HUES6 (cell line): ENCODE results near the gene KIAA1755.
A peak's percentile ranks its signal among the peaks of the same experiment; 100 is the strongest.
"Not testable (repeated sequence)": the region's sequence is repeated elsewhere in the genome, so short reads cannot be mapped to it uniquely, and the experiment has no call there.

Experiments used
- H3K27ac ChIP-seq: 2 replicates; pipeline ENCODE4 v1.7.0; 2013; ENCODE audit warnings: low read depth, mild to moderate bottlenecking, low read length, inconsistent platforms
- H3K27me3 ChIP-seq: 2 replicates; pipeline ENCODE4 v1.6.1; 2013; ENCODE audit warnings: low read length; ENCODE audit not compliant: control insufficient read depth, insufficient read depth
- H3K36me3 ChIP-seq: 2 replicates; pipeline ENCODE4 v1.6.1; 2013; ENCODE audit warnings: low read length; ENCODE audit not compliant: control insufficient read depth, insufficient read depth
- H3K4me1 ChIP-seq: 2 replicates; pipeline ENCODE4 v1.6.1; 2013; ENCODE audit warnings: low read length; ENCODE audit not compliant: control insufficient read depth, insufficient read depth
- H3K4me3 ChIP-seq: 2 replicates; pipeline ENCODE4 v1.5.1; 2013; ENCODE audit warnings: low read depth, low read length
- H3K9ac ChIP-seq: one replicate; pipeline ENCODE4 v1.6.1; 2013; ENCODE audit warnings: mild to moderate bottlenecking, low read length
- H3K9me3 ChIP-seq: 2 replicates; pipeline ENCODE4 v1.6.1; 2013; ENCODE audit warnings: low read depth, low read length; ENCODE audit not compliant: control insufficient read depth, insufficient read depth

The KIAA1755 gene

DNA sequence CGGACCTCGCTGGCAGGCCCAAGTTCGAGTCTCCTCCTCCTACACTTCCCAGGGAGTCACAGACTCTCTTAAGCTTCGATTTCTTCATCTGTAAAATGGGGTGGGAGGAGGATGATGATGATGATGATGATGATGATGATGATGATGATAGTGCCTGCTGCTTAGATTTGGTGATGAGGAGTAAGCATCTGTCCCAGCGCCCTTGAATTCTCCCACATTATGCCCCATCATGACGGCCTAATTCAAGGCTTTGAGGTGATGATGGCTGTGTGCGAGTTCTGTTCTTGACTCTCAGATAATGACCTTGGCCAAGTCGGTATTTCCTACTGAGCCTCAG, 487 bp upstream of the KIAA1755 start:
- H3K4me1 ChIP-seq, result 0 out of 2 replicates have a peak, but pooled peaks cover 6% of the 10 kb centered on the region
- H3K27ac ChIP-seq, result no peak overlapping the region
- no peaks in the 10 kb centered on the region for H3K9me3 ChIP-seq
- H3K4me3 ChIP-seq, result peak overlapping the region; percentile 34
- H3K36me3 ChIP-seq, result no peaks in the 10 kb centered on the region
- H3K27me3 ChIP-seq, result peaks cover 22% of the 10 kb centered on the region
- no peak overlapping the region for H3K9ac ChIP-seq

DNA sequence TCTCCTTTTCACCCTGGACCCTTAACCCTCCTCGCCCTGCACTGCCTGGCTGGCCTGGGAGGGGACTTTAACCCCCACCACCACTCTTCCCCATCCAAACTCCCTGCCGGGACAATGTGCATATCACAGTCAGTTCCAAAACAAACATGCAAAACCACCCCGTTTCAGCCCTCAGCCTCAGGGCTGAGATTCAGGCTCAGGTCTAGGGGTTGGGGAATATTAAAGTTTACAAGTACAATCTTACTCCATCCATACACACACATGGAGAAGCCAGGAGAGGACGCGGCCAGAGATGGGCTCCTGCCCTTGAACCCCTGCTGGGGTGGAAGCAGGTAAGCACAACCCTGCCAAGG, 534 bp downstream of the KIAA1755 start:
- Histone ChIP-seq H3K36me3 (no peaks in the 10 kb centered on the region), H3K27ac (no peak overlapping the region), H3K9ac (peak overlapping the region; percentile 1), H3K27me3 (peaks cover 22% of the 10 kb centered on the region), H3K4me1 (0 out of 2 replicates have a peak, but pooled peaks cover 6% of the 10 kb centered on the region), H3K4me3 (peak overlapping the region; percentile 64), H3K9me3 (no peaks in the 10 kb centered on the region)

GRCh38 chr20:38258545-38259215, 1.9 kb downstream of the KIAA1755 start:
- Histone ChIP-seq H3K4me3 (no peak overlapping the region), H3K27me3 (peaks cover 22% of the 10 kb centered on the region), H3K9me3 (no peaks in the 10 kb centered on the region), H3K9ac (no peak overlapping the region), H3K36me3 (no peaks in the 10 kb centered on the region), H3K4me1 (0 out of 2 replicates have a peak, but pooled peaks cover 6% of the 10 kb centered on the region), H3K27ac (no peak overlapping the region)

DNA sequence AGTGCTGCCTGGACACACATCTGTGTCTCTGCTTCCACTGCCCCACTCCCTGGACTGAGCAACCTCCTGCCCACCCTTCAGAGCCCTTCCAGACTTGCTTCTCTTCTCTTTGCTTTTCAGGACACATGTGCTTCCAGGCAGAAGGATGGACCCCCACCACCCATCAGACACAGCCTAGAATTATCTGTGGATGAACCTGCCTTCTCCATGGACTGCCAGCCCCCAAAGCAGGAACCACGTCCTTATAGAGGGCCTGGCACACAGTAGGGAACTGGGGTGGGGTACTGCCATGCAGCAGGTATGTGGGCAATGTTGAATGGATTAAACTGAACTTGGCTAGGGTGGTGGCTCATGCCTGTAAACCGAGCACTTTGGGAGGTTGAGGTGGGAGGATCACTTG, 3.6 kb downstream of the KIAA1755 start:
- Histone ChIP-seq H3K9ac (no peak overlapping the region), H3K27me3 (peaks cover 22% of the 10 kb centered on the region), H3K4me1 (peaks cover 17% of the 10 kb centered on the region), H3K9me3 (no peaks in the 10 kb centered on the region), H3K27ac (no peak overlapping the region), H3K36me3 (no peaks in the 10 kb centered on the region), H3K4me3 (no peak overlapping the region)

- H3K9me3 ChIP-seq, result no peaks in the 10 kb centered on the region
- H3K36me3 ChIP-seq, result no peaks in the 10 kb centered on the region
- H3K4me3 ChIP-seq, result no peak overlapping the region
- peaks cover 17% of the 10 kb centered on the region for H3K4me1 ChIP-seq
- H3K27me3 ChIP-seq, result peaks cover 19% of the 10 kb centered on the region
- no peak overlapping the region for H3K27ac ChIP-seq
- no peak overlapping the region for H3K9ac ChIP-seq
These were observed 4.5 kb downstream of the KIAA1755 start for GRCh38 chr20:38256021-38256420.

- Histone ChIP-seq H3K27me3 (peaks cover 14% of the 10 kb centered on the region), H3K4me3 (no peak overlapping the region), H3K4me1 (peaks cover 17% of the 10 kb centered on the region), H3K9me3 (no peaks in the 10 kb centered on the region), H3K27ac (no peak overlapping the region), H3K9ac (no peak overlapping the region), H3K36me3 (no peaks in the 10 kb centered on the region)
These were observed 5.1 kb downstream of the KIAA1755 start for GRCh38 chr20:38255393-38255792.

- H3K4me1 ChIP-seq, result peaks cover 11% of the 10 kb centered on the region
- H3K9ac ChIP-seq, H3K27me3 ChIP-seq, H3K27ac ChIP-seq, H3K9me3 ChIP-seq, H3K4me3 ChIP-seq, H3K36me3 ChIP-seq: not testable (repeated sequence)
These were observed 5.9 kb downstream of the KIAA1755 start for GRCh38 chr20:38254621-38255020.

GRCh38 chr20:38253571-38253970, 7.0 kb downstream of the KIAA1755 start:
- Histone ChIP-seq H3K27me3 (no peaks in the 10 kb centered on the region), H3K4me1 (peaks cover 11% of the 10 kb centered on the region), H3K27ac (no peak overlapping the region), H3K9ac (no peak overlapping the region), H3K36me3 (no peaks in the 10 kb centered on the region), H3K9me3 (no peaks in the 10 kb centered on the region), H3K4me3 (no peak overlapping the region)

GRCh38 chr20:38252292-38253288, 7.9 kb downstream of the KIAA1755 start:
- no peaks in the 10 kb centered on the region for H3K36me3 ChIP-seq
- peaks cover 11% of the 10 kb centered on the region for H3K4me1 ChIP-seq
- H3K4me3 ChIP-seq, result no peak overlapping the region
- no peaks in the 10 kb centered on the region for H3K9me3 ChIP-seq
- no peaks in the 10 kb centered on the region for H3K27me3 ChIP-seq
- no peak overlapping the region for H3K27ac ChIP-seq
- no peak overlapping the region for H3K9ac ChIP-seq

- not testable (repeated sequence) for H3K27ac ChIP-seq, H3K9me3 ChIP-seq, H3K9ac ChIP-seq, H3K36me3 ChIP-seq, H3K4me3 ChIP-seq, H3K27me3 ChIP-seq
- peaks cover 11% of the 10 kb centered on the region for H3K4me1 ChIP-seq
These were observed 9.1 kb downstream of the KIAA1755 start for GRCh38 chr20:38251441-38251840.

DNA sequence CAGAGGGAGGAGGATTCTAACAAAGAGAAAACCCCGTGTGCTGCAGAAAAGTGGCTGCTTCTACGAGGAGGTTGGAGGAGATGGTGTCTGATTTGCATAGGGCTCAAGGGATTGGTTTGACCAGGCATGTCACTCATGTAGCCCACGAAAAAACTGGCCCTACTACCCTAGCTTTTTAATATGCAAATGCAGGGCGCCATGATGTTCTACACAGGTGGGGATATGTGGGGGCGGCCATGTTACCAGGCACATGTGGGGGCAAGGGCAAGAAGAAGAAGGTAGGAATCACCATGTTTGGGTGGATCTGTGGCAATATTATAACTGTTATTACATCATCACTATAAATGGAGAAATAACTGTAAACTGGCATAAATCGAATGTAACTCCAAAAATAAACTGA, 9.9 kb downstream of the KIAA1755 start:
- H3K27me3 ChIP-seq, result no peaks in the 10 kb centered on the region
- no peaks in the 10 kb centered on the region for H3K36me3 ChIP-seq
- H3K4me3 ChIP-seq, result no peak overlapping the region
- no peaks in the 10 kb centered on the region for H3K9me3 ChIP-seq
- peaks cover 11% of the 10 kb centered on the region for H3K4me1 ChIP-seq
- no peak overlapping the region for H3K27ac ChIP-seq
- no peak overlapping the region for H3K9ac ChIP-seq
